Activated naive CD8-positive, alpha-beta T cell treated with anti-CD3 and anti-CD28 coated beads, Interleukin-2, amount 50 U/mL, for 16 hours (primary cell): Measurements from ENCODE around the gene ITGB5.
"Not testable (repeated sequence)": the region's sequence is repeated elsewhere in the genome, so short reads cannot be mapped to it uniquely, and the experiment has no call there.

Experiments used
- DNase-seq: peaks from one replicate; pipeline ENCODE4 v3.0.0-alpha.2; 2020; ENCODE audit warnings: low read depth, low spot score

Gene ITGB5

DNA sequence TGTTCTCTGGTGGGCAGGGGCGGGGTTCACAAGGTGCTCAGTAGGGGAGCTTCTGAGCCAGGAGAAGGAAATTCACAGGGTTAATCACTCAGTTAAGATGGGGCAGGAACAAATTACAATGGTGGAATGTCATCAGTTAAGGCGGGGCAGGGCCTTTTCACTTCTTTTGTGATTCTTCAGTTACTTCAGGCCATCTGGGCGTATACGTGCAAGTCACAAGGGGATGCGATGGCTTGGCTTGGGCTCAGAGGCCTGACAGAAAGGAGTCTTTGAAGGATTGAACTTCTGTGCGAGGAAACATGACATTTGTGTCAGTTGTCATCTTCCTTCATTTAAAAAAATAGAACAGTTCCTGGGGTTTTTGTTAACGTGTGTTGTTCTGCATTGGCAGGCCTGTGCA is 129.2 kb downstream of the ITGB5 start:
- not testable (repeated sequence) for DNase-seq

DNA sequence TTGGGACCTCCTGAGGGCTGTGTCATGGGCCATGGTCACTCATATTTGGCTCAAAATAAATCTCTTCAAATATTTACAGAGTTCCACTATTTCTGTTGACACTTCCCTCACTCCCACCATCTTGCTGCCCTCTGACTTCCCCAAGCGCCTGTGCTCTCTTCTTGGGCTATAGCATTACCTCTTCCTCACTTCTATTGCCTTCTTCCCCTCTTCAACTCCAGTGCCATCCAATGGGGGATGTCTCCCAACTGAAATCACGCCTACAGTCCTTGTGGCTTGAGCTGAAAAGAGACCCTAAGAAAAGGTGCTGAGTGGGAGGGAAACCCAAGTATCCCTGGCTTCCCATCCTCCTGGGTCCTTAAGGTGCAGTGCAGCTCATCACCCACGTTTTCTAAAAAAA is 135.1 kb downstream of the ITGB5 start:
- no peak for DNase-seq

DNA sequence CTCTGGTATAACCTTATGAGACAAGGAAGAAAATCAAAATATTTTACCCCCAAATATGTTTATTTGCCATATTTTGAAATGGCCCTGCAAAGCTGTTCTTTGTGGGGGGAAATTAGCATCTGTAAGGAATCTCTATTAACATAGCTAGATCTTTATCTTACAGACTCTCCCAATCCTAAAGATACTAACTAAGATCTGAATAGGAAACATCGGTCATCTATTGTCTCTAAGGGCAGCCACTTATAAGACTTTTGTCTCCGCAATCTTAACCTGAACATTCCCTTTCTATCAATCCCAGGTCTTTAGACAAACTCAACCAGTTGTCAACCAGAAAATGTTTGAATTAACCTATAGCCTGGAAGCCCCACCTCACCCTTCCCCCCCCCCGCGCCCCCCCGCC is 135.7 kb downstream of the ITGB5 start:
- no peak for DNase-seq

DNA sequence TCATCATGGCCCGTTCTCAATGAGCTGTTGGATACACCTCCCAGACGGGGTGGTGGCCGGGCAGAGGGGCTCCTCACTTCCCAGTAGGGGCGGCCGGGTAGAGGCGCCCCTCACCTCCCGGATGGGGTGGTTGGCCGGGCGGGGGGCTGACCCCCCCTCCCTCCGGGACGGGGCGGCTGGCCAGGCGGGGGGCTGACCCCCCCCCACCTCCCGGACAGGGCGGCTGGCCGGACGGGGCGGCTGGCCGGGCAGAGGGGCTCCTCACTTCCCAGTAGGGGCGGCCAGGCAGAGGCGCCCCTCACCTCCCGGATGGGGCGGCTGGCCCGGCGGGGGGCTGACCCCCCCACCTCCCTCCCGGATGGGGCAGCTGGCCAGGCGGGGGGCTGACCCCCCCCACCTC is 137.3 kb downstream of the ITGB5 start:
- DNase-seq = not testable (repeated sequence)

DNA sequence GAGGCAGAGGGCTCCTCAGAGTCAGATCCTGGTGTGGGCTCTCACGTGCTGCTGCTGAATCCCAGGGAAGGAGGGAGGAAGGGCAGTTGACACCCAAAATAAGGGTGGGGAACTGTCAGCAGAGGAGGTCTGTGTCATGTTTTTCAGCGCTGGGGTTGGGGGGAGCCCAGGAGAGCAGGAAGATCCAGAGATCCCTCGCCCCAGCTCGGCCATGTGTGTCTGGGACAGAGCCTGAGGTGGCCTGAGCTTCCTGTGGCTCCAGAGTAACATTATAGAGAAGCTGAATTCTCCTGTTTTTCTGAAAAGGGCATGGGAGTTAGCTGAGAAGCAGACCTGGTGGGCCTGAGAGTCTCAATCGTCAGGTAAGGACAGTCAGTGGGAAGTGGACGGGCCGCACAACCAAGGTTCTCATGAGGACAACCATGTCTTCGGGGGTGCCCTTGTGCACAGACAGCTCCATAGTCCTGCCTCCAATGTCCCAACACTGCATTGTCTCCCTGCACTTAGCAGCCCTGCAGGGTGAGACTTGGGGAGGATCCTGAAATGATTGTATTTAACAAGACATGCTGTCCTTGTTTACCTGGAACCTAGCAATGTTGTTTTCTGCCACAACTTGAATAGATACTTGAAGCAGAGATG is 138.5 kb downstream of the ITGB5 start:
- no peak for DNase-seq

DNA sequence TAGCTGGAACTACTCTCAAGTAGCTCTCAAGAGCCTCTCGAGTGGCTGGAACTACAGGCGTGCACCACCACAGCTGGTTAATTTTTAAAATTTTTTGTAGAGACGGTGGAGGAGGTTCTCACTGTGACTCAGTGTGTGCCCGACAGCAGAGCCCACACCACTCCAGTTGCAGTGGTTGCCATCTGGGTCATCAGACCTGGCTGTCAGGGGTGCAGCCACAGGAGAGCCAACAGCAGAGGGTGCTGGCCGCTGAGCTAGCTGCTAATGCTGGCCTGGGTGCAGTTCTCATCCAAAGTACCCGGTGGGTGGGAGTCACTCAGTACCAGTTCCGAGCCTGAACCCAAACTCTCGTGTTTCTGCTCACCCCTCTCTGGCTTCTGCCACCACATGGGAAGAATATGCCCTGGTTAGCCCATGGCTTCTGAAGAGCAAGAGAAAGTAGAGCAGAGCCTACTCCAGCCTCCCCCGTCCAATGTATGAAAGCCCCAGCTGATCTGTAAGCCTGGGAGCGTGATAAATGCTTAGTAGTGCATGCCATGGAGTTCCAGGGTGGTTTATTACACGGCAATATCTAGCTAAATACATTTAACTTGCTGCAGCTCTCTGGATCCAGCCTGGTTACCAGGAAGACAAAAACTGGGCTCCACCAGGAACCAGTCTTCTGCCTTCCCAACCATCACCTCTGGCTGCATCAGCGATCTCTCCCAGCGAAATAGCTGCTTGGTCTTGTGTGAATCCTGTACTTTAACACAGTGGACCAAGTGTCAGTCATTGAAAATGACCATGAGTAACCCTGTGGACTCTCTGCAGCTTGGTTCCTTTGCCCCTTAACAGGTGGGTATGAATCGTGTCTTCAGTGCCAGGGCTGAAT is 139.8 kb downstream of the ITGB5 start:
- DNase-seq = no peak

DNA sequence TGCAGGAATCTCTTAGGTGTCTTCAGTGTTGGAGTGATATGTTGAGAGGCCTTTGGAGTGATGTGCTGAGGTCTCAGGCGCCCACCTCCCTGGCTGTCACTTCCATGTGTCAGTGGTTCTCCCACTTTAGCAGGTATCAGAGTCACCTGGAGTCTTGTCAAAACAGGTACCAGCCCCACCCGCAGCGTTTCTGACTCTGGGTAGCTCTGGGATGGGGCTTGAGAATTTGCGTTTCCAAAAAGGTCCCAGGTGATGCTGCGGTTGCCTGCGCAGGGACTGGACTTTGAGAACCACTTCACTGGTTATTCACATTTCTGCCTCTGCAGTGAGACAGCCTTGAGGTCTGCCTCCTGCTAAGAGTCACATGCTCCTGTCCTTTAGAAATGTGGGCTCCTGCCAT is 141.4 kb downstream of the ITGB5 start:
- DNase-seq = no peak

DNA sequence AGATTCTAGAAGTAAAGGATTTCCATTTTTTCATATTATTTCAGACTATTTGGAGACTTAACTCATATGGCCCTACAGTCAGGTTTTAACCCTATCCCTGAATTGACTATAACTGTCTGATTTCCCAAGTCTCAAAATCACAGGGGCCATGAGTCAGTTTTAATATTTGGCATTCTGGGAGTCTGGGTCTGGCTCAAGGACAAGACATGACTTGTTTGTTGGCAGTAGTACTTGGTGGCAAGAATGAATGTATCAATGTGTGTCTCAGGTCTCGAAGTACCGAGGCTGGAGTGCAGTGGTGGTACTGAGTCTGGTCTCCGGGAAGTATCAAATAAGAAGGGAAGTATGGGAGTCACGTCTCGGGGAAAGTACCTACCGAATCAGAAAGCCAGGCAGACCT is 146.1 kb downstream of the ITGB5 start:
- DNase-seq = no peak

DNA sequence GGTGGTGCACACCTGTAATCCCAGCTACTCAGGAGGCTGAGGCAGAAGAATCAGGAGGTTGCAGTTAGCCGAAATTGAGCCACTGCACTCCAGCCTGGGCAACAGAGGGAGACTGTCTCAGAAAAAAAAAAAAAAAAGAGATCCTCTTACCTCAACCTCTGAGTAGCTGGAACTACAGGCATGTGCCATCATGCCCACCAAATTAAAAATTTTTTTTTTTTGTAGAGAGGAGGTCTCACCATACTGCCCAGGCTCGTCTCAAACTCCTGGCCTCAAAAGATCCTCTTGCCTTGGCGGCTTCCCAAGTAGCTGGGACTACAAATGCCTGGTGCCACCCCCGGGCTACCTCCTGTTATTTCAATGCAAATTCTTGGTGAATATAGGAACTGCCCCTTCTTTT is 155.4 kb downstream of the ITGB5 start:
- DNase-seq = no peak

DNA sequence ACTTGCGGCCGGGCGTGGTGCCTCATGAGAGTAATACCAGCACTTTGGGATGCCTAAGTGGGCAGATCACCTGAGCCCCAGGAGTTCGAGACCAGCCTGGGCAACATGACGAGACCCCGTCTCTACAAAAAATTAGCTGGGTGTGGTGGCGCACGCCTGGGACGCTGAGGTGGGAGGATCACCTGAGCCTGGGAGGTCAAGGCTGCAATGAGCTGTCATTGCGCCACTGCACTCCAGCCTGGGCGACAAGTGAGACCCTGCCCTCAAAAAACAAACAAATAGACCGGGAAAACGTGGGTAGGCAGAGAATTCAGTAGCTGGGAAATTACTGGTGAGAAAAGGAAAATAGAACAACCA is 156.2 kb downstream of the ITGB5 start:
- DNase-seq = no peak

DNA sequence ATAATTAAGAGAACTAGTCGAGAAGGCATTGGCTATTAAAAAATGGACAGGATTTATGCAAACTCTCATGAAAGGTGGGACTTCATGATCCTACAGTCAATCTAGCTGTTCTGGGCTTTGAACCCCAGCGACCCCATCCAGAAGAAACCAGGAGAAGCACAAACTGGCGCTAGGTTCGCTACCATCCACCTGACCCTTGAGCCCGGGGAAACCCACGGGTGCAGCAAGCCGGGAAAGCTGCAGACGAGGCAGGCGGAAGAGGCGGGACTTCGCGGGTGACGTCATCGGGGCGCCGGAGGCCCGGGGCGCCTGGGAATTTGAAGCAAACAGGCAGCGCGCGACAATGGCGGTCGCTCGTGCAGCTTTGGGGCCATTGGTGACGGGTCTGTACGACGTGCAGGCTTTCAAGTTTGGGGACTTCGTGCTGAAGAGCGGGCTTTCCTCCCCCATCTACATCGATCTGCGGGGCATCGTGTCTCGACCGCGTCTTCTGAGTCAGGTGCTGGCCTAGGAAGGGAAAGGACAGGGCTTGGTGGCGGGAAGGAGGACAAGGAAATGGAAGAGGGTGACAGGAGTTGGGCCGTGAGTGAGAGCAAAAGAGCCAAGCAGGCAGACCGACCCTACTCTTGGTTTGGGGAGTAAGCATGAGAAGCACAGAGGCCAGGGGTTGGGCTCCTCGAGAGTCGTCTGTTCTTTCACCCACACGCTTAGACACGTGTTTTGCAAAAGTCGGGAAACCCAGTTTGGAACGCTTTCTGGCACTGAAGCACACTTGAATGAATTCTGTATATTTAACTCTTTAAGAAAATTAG is 156.8 kb downstream of the ITGB5 start, which contains the start of gene UMPS:
TSS of gene UMPS (plus strand) at position 324 of the 812 bp plus-strand sequence. CDS start at position 344, 20 bp downstream.
- DNase-seq = peak; percentile 83

DNA sequence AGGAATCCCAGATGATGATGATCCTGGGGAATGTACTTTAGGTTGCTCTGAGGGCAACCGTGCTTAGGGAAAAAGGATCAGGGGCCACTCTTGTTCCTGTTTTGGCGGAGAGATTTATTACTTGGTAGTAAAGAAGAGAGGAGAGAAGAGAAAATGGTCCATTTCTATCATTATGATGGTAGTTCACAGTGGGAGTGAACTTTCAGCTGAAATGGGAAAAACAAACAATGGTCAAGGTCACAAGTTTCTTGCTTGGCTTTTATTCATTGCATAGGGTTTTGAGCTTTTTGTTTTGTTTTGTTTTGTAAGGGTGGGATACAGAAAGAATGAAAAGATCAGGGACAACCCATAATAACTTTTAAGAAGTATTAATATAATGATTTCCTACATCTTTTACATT is 164.6 kb downstream of the ITGB5 start:
- DNase-seq = no peak

DNA sequence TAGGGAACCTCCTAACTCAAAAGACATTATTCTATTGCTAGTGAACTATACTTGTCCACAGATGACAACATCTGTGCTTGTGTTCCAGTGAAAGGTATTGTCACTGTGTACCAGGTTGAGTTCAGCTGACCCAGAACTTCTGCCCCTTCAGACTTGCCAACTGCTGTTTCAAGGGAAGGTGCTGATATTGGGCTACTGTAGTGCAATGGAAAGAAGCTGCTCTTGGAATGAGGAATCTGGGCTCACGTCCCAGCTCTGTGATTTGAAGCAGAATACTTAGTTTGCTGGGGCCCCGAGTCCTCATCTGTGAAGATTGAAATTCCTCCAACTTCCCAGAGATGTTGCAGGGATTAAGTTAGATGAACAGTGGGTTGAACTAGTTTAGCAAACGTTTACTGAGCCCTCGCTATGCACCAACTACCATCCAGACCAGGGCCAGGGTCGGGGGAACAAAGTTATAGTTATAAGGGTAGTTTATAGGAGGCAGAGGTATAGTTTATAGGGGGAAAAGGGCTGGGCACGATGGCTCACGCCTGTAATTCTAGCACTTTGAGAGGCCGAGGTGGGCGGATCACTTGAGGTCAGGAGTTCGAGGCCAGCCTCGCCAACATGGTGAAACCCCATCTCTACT is 172.8 kb downstream of the ITGB5 start:
- DNase-seq = no peak
